Choroid plexus epithelial cell (primary cell): ENCODE measurements around the gene ADARB1.

Source experiments
- DNase-seq: peaks from one replicate; pipeline ENCODE4 v3.0.0-alpha.2; 2010; ENCODE audit warnings: low read depth
- H3K4me3 ChIP-seq: 2 replicates; pipeline ENCODE4 v1.5.1; 2011; ENCODE audit warnings: low read depth, mild to moderate bottlenecking, control low read depth, low read length, moderate library complexity
- TF ChIP-seq, protein P1 (sequence below): conservative IDR thresholded peaks from 2 replicates; pipeline ENCODE4 v1.5.1; 2011; ENCODE audit warnings: low read depth, mild to moderate bottlenecking, control low read depth, inconsistent platforms, low read length, moderate library complexity

Gene ADARB1

DNA sequence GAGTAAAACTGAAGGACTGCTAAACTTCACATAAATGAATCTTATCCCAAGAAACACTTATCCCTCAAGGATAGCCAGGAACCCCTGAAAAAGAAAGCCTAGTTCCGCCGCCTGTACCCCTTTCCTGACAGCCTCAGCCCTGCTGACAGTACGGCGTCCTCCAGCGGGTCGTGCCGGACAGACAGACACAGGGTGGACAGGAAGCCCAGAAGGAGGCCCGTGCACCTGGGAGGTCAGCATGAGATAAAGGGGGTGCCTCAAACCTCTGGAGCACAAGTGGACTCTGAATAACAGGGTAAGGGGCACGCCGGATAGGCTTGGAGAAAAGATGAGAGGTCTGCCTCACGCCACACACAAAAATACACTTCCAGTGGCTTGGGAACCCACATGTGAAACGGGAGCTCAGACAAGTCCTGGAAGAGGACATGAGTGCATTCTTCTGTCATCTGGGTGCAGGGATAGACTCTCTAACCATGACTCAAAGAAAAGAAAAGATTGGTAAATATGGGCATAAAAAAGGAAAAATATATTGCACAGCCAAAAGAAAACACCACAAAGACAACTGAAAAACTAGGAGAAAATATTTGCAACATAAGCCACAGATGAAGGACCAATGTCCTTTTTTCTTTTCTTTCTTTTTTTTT, 17.3 kb upstream of the ADARB1 start:
- TF ChIP-seq, protein P1, sequence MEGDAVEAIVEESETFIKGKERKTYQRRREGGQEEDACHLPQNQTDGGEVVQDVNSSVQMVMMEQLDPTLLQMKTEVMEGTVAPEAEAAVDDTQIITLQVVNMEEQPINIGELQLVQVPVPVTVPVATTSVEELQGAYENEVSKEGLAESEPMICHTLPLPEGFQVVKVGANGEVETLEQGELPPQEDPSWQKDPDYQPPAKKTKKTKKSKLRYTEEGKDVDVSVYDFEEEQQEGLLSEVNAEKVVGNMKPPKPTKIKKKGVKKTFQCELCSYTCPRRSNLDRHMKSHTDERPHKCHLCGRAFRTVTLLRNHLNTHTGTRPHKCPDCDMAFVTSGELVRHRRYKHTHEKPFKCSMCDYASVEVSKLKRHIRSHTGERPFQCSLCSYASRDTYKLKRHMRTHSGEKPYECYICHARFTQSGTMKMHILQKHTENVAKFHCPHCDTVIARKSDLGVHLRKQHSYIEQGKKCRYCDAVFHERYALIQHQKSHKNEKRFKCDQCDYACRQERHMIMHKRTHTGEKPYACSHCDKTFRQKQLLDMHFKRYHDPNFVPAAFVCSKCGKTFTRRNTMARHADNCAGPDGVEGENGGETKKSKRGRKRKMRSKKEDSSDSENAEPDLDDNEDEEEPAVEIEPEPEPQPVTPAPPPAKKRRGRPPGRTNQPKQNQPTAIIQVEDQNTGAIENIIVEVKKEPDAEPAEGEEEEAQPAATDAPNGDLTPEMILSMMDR = no peak
- H3K4me3 ChIP-seq = no peak overlapping the region
- no peak for DNase-seq

DNA sequence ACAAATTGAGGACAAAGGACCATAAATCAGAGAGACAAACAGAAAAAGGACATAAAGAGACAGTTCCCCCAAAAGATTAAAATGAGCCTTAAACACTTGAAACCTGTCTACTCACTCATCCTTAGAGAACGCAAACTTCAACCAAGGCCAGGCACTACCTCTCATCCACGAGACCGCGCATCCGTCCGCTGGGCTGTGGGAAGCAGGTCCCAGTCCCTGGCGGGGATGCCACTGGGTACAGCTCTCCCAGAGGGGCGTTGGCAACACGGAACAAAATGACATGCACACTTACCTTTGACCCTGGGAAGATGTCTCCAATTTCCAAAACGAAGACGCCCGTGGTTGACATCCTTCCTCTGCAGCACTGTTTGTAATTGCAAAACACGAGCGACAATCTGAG, 16.5 kb upstream of the ADARB1 start:
- TF ChIP-seq, protein P1 = no peak
- DNase-seq = no peak

GRCh38 chr21:45059121-45059520, 15.3 kb upstream of the ADARB1 start:
- no peak for DNase-seq
- H3K4me3 ChIP-seq = no peak overlapping the region
- TF ChIP-seq, protein P1 = no peak

More for the DNA sequence above, 16.5 kb upstream of the ADARB1 start:
- H3K4me3 ChIP-seq = no peak overlapping the region

DNA sequence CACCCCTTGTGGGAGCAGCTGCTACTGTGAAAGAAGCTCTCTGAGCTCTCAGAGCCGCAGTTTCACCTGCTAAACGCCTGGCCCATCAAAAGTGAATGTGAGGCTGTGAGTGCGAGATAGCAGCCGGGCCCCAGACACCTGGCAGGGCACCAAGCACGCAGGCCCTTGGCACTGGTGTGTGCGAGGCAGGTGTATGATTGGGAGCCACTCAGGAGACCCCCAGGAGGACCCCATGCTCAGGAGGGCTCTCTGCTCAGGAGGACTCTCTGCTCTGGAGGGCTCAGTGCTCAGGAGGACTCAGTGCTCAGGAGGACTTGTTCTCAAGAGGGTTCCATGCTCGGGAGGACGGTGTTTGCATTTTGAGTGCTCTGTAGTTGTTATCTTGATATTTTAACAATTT, 14.3 kb upstream of the ADARB1 start:
- no peak overlapping the region for H3K4me3 ChIP-seq
- TF ChIP-seq, protein P1 = no peak
- no peak for DNase-seq

GRCh38 chr21:45060675-45061311, 13.6 kb upstream of the ADARB1 start:
- no peak for DNase-seq
- TF ChIP-seq, protein P1 = no peak
- no peak overlapping the region for H3K4me3 ChIP-seq

GRCh38 chr21:45064091-45064490, 10.3 kb upstream of the ADARB1 start:
- TF ChIP-seq, protein P1 = no peak

GRCh38 chr21:45064618-45065399, 9.6 kb upstream of the ADARB1 start:
- no peak for DNase-seq
- no peak overlapping the region for H3K4me3 ChIP-seq
- TF ChIP-seq, protein P1 = no peak

More at GRCh38 chr21:45064091-45064490, 10.3 kb upstream of the ADARB1 start:
- no peak for DNase-seq
- no peak overlapping the region for H3K4me3 ChIP-seq
